K562 (cell line): Measurements from ENCODE around the gene RING1. TPM values are rescaled to one million over a fixed set of nuclear protein-coding genes. Genes with fewer than 3 reads are reported as not detected.

Experiments used
- ATAC-seq: fragments of 200-7000 bp; cut with Tn5 transposase; 3 replicates; pipeline ENCODE4 v1.9.1; 2020; ENCODE audit warnings: moderate library complexity
- BruUV-seq: library from RNA; stranded (reverse); fragments of 400-500 nt; replicated peaks from 2 replicates; lab custom pipeline; 2021; lab: Mats Ljungman, UMichigan
- CTCF ChIA-PET: fragments of 300-600 bp; formaldehyde crosslinking; extraction: SDS; loops from one replicate; lab custom pipeline; 2021; ENCODE audit warnings: low intra/inter-chr PET ratio; lab: Yijun Ruan, JAX
- POLR2A ChIA-PET: fragments of 300-600, 350-650 bp; sonication (Branson Sonifier 250); formaldehyde crosslinking; extraction: SDS; loops from one replicate; lab custom pipeline; 2021; ENCODE audit warnings: antibody characterized with exemption, inconsistent platforms; lab: Yijun Ruan, JAX
- DNase-seq, 4 experiments: peaks; one replicate each; pipeline versions ENCODE4 v3.0.0 to v3.0.0-alpha.2; 2011 to 2018; ENCODE audit warnings: low spot score in 3 of 4, mixed read lengths in 3 of 4; ENCODE audit errors: extremely low read depth in 1 of 4
- FAIRE-seq: peaks from 2 replicates; lab custom pipeline; 2011; peaks lifted over from hg19 to GRCh38; lab: Jason Lieb, UNC
- H2AFZ ChIP-seq: 2 replicates; pipeline ENCODE4 v1.6.0; 2011; ENCODE audit warnings: low read depth, low read length, control low read depth, inconsistent platforms
- H3K27ac ChIP-seq: fragments of 200-600 bp; 3 replicates; pipeline ENCODE4 v1.8.0; 2011; ENCODE audit warnings: low read depth, mild to moderate bottlenecking, control low read depth, inconsistent platforms, low read length, moderate library complexity, mixed read lengths; ENCODE audit errors: extremely low read depth
- H3K27me3 ChIP-seq, 2 experiments: fragments of 300-600 bp in 1 of 2; 2 replicates in 1 of 2; 3 replicates in 1 of 2; pipeline versions ENCODE4 v1.6.0 to v1.8.0; 2011; ENCODE audit warnings: inconsistent platforms in 2 of 2, low read length in 2 of 2, mild to moderate bottlenecking in 1 of 2, mixed read lengths in 1 of 2, moderate library complexity in 1 of 2; ENCODE audit not compliant: control insufficient read depth in 2 of 2, insufficient read depth in 2 of 2
- H3K36me3 ChIP-seq: fragments of 300-600 bp; 3 replicates; pipeline ENCODE4 v1.8.0; 2011; ENCODE audit warnings: mild to moderate bottlenecking, low read length, inconsistent platforms; ENCODE audit not compliant: control insufficient read depth, insufficient read depth
- H3K4me1 ChIP-seq, 2 experiments: fragments of 200-600 bp in 1 of 2; replicated peaks in 1 of 2; 2 replicates in 1 of 2; 3 replicates in 1 of 2; pipeline versions ENCODE4 v1.5.1 to v1.8.0; 2011; ENCODE audit warnings: inconsistent platforms in 2 of 2, low read length in 2 of 2, mild to moderate bottlenecking in 1 of 2, mixed read lengths in 1 of 2, moderate library complexity in 1 of 2; ENCODE audit not compliant: control insufficient read depth in 2 of 2, insufficient read depth in 2 of 2
- H3K4me2 ChIP-seq: 2 replicates; pipeline ENCODE4 v1.6.1; 2011; ENCODE audit warnings: low read length, control low read depth, inconsistent platforms, mixed read lengths; ENCODE audit not compliant: insufficient read depth
- H3K4me3 ChIP-seq: fragments of 200-600 bp; sonication (generic), shearing (Covaris generic); 2 replicates; pipeline ENCODE4 v1.5.1; 2016; ENCODE audit warnings: control low read depth, inconsistent platforms
- H3K79me2 ChIP-seq: fragments of 200-600 bp; 3 replicates; pipeline ENCODE4 v1.8.0; 2011; ENCODE audit warnings: low read length, inconsistent platforms; ENCODE audit not compliant: control insufficient read depth, insufficient read depth
- H3K9ac ChIP-seq, 2 experiments: 2 replicates each; pipeline versions ENCODE4 v1.6.0 to v1.6.1; 2011; ENCODE audit warnings: low read depth in 2 of 2, low read length in 2 of 2, control low read depth in 1 of 2, inconsistent platforms in 1 of 2, mild to moderate bottlenecking in 1 of 2, mixed read lengths in 1 of 2; ENCODE audit not compliant: insufficient read depth in 1 of 2
- H3K9me1 ChIP-seq: one replicate; pipeline ENCODE4 v1.6.0; 2011; ENCODE audit warnings: inconsistent platforms, mild to moderate bottlenecking, low read length, moderate library complexity; ENCODE audit not compliant: control insufficient read depth, insufficient read depth
- H3K9me3 ChIP-seq: replicated peaks from 2 replicates; pipeline ENCODE4 v1.5.1; 2011; ENCODE audit warnings: low read depth, low read length, inconsistent platforms; ENCODE audit not compliant: control insufficient read depth, insufficient read depth
- H4K20me1 ChIP-seq: replicated peaks from 2 replicates; pipeline ENCODE4 v1.6.1; 2011; ENCODE audit warnings: low read length, inconsistent platforms, mixed read lengths; ENCODE audit not compliant: control insufficient read depth, insufficient read depth
- COPS2 ChIP-seq: fragments of 450-650 bp; conservative IDR thresholded peaks from 2 replicates; pipeline ENCODE4 v1.6.1; 2016; ENCODE audit warnings: mild to moderate bottlenecking, moderate library complexity
- PTRF ChIP-seq: fragments of 450-650 bp; IDR thresholded peaks from 2 replicates; pipeline ENCODE4 v1.6.1; 2016; ENCODE audit warnings: mild to moderate bottlenecking, missing genetic modification characterization, missing compliant biosample characterization
- TAF15 ChIP-seq: fragments of 200-400 bp; formaldehyde crosslinking; IDR thresholded peaks from 2 replicates; pipeline ENCODE4 v1.6.1; 2017; ENCODE audit warnings: mild to moderate bottlenecking, low read depth, low read length, moderate library complexity
- ZFP36 ChIP-seq: fragments of 150-350 bp; IDR thresholded peaks from 2 replicates; pipeline ENCODE4 v1.6.1; 2018; ENCODE audit warnings: low read length, low read depth; ENCODE audit not compliant: partially characterized antibody
- WGBS: fragments of 100-300 bp; shearing (Covaris generic); methylation state at CpG from one replicate; pipeline ENCODE4 v1.1.6; 2016; ENCODE audit warnings: low coverage, mixed read lengths; ENCODE audit not compliant: insufficient coverage; ENCODE audit errors: missing lambda C conversion rate; 5-methylcytosine and 5-hydroxymethylcytosine counted together
- in situ Hi-C: fragments of 300-500 bp; cut with MboI; formaldehyde crosslinking; loops from 4 replicates; pipeline ENCODE4 v1.15.0; 2018; ENCODE audit warnings: inconsistent platforms, mixed read lengths
- intact Hi-C: fragments of 100-400 bp; cut with micrococcal nuclease; formaldehyde crosslinking; loops from 2 replicates; pipeline ENCODE4 v1.14.2; 2022
- polyA plus RNA-seq, 8 experiments: library from polyadenylated mRNA; depleted of rRNA in 4 of 8; stranded (reverse) in 5 of 8; unstranded in 3 of 8; fragments of >200 nt; fragmentation: Nextera tagmentation in 2 of 8; fragmentation: Illumina TruSeq in 1 of 8; extraction: Ambion mirVana in 2 of 8; extraction: Trizol in 1 of 8; gene quantifications; 2 replicates each; pipeline versions ENCODE4 v1.2.1 to v1.2.3, GENCODE V29; 2011 to 2014; ENCODE audit warnings: inconsistent platforms in 1 of 8, missing spikeins in 1 of 8
- total RNA-seq, 7 experiments: library from RNA; depleted of rRNA in 6 of 7; stranded (reverse); fragments of >200 nt in 6 of 7; fragmentation: Illumina TruSeq in 2 of 7; extraction: Trizol in 2 of 7; gene quantifications; 2 replicates each; pipeline versions ENCODE4 v1.2.1 to v1.2.3, GENCODE V29; 2011 to 2021; ENCODE audit warnings: low replicate concordance in 1 of 7
- TF ChIP-seq, protein P1 (sequence below): sonication (generic); formaldehyde crosslinking; IDR thresholded peaks from 2 replicates; pipeline ENCODE4 v1.8.1; 2022; ENCODE audit warnings: missing genetic modification reagents
- TF ChIP-seq, protein P2 (sequence below): fragments of 250-450 bp; sonication (Bioruptor Pico); IDR thresholded peaks from 2 replicates; pipeline ENCODE4 v1.4.0; 2020; ENCODE audit warnings: mild to moderate bottlenecking, moderate library complexity
- TF ChIP-seq, protein P3 (sequence below), 2 experiments: fragments of 450-650 bp; formaldehyde crosslinking in 1 of 2; IDR thresholded peaks; 2 replicates each; pipeline versions ENCODE4 v1.4.0 to v1.6.1; 2014 to 2020; ENCODE audit warnings: mild to moderate bottlenecking in 2 of 2, borderline replicate concordance in 1 of 2, low read depth in 1 of 2

Gene RING1
- total and polyA plus RNA-seq, 9 of the 15 experiments (the other 6 are each of a cell fraction or from before 2014, with no cell fraction given) = 4.2 to 59.1 (median 36.9) TPM

DNA sequence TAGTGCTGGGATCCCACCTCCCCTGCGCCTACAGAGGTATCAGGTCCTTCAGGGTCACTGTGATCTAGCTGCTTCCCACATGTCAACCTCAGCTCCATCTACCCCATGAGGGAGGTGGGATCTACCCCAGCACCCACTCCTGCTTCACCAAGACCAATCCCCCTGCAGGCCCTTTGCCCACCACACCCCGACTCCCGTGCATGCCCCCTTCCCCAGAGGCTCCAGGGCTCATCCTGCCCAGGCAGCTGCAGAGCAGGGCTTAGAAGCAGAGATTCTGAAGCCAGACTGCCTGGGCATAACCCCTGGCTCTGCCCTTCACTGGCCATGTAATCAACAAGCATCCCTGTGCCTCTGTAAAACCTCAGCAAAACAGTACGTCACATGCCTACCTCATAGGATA, 33.5 kb upstream of the RING1 start (continued):
- TF ChIP-seq, protein P1, sequence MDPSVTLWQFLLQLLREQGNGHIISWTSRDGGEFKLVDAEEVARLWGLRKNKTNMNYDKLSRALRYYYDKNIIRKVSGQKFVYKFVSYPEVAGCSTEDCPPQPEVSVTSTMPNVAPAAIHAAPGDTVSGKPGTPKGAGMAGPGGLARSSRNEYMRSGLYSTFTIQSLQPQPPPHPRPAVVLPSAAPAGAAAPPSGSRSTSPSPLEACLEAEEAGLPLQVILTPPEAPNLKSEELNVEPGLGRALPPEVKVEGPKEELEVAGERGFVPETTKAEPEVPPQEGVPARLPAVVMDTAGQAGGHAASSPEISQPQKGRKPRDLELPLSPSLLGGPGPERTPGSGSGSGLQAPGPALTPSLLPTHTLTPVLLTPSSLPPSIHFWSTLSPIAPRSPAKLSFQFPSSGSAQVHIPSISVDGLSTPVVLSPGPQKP (CRISPR knock-in tag) = no peak
- TF ChIP-seq COPS2 (no peak), TAF15 (no peak), ZFP36 (no peak)
- TF ChIP-seq, protein P2, sequence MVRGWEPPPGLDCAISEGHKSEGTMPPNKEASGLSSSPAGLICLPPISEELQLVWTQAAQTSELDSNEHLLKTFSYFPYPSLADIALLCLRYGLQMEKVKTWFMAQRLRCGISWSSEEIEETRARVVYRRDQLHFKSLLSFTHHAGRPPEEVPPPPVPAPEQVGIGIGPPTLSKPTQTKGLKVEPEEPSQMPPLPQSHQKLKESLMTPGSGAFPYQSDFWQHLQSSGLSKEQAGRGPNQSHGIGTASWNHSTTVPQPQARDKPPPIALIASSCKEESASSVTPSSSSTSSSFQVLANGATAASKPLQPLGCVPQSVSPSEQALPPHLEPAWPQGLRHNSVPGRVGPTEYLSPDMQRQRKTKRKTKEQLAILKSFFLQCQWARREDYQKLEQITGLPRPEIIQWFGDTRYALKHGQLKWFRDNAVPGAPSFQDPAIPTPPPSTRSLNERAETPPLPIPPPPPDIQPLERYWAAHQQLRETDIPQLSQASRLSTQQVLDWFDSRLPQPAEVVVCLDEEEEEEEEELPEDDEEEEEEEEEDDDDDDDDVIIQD (CRISPR knock-in tag) = no peak
- TF ChIP-seq, all 486 proteins: peak for 0

DNA sequence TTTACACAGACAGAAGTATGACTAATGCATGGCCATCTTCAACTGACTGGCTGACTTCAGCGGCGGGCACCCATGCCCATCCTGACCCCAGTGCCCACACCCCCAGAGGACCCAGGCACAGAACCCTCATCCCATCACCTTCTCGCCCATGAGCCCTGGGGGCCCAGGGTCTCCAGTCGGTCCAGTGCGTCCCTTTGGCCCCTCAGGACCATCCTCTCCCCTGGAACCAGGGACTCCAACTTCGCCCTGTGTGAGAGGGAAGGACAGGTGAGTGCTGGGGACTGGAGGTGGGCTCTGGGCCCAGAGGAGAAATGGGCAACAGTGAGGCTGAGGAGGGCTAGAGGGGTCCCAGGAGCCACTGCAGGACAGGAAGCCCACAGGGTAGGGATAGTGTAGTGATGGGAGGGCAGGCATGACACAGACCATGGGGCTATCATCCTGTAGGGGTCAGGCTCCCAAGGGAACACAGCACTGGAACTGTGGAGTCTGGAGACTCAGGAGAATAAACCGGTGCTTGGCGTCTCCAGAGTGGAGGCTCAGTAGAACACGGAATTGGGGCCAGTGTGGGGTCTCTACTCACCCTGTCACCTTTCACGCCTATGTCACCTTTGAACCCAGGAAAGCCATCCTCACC, 32.7 kb upstream of the RING1 start:
- ATAC-seq (peak; percentile 65), FAIRE-seq (no peak), DNase-seq (no peak)
- Histone ChIP-seq H3K4me1 (no peaks in the 10 kb centered on the region), H3K36me3 (no peaks in the 10 kb centered on the region), H3K4me2 (no peak overlapping the region), H3K9me3 (no peaks in the 10 kb centered on the region), H3K9me1 (no peaks in the 10 kb centered on the region), H2AFZ (no peak overlapping the region), H3K4me3 (no peak overlapping the region), H4K20me1 (no peaks in the 10 kb centered on the region; the same call in 1 of the 2 replicates), H3K79me2 (no peaks in the 10 kb centered on the region), H3K9ac (no peak overlapping the region), H3K27me3 (peaks cover 3 to 18% of the 10 kb centered on the region in 2 experiments; a peak in 4 of 5 replicates), H3K27ac (no peak overlapping the region)
- no TSS peak for BruUV-seq
- WGBS = 4% methylated on average over 10 of the region's 10 CpGs
- POLR2A ChIA-PET = interaction anchor here (1.2 to 2.7 kb wide), 2 partner anchors 12 to 162 kb away, joined by 5 to 11 read pairs; no protein-coding TSS in a partner anchor
- in situ Hi-C loops (no loop called here), intact Hi-C loops (loop anchor here (2.0 kb wide), 1 partner anchor 53 kb away; no protein-coding TSS in a partner anchor)
- CTCF ChIA-PET = interaction anchor here (1.7 kb wide), 1 partner anchor 73 kb away, joined by 9 read pairs; no protein-coding TSS in a partner anchor
- TF ChIP-seq, protein P3, sequence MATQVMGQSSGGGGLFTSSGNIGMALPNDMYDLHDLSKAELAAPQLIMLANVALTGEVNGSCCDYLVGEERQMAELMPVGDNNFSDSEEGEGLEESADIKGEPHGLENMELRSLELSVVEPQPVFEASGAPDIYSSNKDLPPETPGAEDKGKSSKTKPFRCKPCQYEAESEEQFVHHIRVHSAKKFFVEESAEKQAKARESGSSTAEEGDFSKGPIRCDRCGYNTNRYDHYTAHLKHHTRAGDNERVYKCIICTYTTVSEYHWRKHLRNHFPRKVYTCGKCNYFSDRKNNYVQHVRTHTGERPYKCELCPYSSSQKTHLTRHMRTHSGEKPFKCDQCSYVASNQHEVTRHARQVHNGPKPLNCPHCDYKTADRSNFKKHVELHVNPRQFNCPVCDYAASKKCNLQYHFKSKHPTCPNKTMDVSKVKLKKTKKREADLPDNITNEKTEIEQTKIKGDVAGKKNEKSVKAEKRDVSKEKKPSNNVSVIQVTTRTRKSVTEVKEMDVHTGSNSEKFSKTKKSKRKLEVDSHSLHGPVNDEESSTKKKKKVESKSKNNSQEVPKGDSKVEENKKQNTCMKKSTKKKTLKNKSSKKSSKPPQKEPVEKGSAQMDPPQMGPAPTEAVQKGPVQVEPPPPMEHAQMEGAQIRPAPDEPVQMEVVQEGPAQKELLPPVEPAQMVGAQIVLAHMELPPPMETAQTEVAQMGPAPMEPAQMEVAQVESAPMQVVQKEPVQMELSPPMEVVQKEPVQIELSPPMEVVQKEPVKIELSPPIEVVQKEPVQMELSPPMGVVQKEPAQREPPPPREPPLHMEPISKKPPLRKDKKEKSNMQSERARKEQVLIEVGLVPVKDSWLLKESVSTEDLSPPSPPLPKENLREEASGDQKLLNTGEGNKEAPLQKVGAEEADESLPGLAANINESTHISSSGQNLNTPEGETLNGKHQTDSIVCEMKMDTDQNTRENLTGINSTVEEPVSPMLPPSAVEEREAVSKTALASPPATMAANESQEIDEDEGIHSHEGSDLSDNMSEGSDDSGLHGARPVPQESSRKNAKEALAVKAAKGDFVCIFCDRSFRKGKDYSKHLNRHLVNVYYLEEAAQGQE (IDR thresholded peaks at IDR 0.05; ENCODE audit: borderline replicate concordance) = peak; percentile 18; the same call in 1 of the 2 replicates
- TF ChIP-seq, protein P3 (CRISPR knock-in tag; IDR thresholded peaks at IDR 0.05; ENCODE audit: low read depth) = no peak
- TF ChIP-seq PTRF (tag) = no peak
